WERI-Rb-1 (cell line): ENCODE measurements around the gene ACO1.

Source experiments
- DNase-seq: peaks from one replicate; pipeline ENCODE4 v3.0.0-alpha.2; 2020
- H3K27ac ChIP-seq: fragments of 250-450 bp; sonication (Bioruptor Pico); 2 replicates; pipeline ENCODE4 v1.5.1; 2020; ENCODE audit warnings: mild to moderate bottlenecking, moderate library complexity
- H3K27me3 ChIP-seq: fragments of 250-450 bp; sonication (Bioruptor Pico); 2 replicates; pipeline ENCODE4 v1.5.1; 2021; ENCODE audit warnings: mild to moderate bottlenecking, low read depth, moderate library complexity; ENCODE audit not compliant: insufficient read depth, severe bottlenecking
- H3K36me3 ChIP-seq: fragments of 250-450 bp; sonication (Bioruptor Pico); 2 replicates; pipeline ENCODE4 v1.5.1; 2020; ENCODE audit warnings: mild to moderate bottlenecking, moderate library complexity
- H3K4me3 ChIP-seq: 2 replicates; pipeline ENCODE4 v1.5.1; 2011; ENCODE audit warnings: low read depth, mild to moderate bottlenecking, control low read depth, low read length
- H3K9me3 ChIP-seq: fragments of 250-450 bp; sonication (Bioruptor Pico); 2 replicates; pipeline ENCODE4 v1.5.1; 2021; ENCODE audit warnings: mild to moderate bottlenecking, moderate library complexity; ENCODE audit not compliant: severe bottlenecking
- TF ChIP-seq, protein P1 (sequence below): IDR thresholded peaks from 2 replicates; pipeline ENCODE4 v1.5.1; 2011; ENCODE audit warnings: low read depth, mild to moderate bottlenecking, control low read depth, inconsistent platforms, low read length

The ACO1 gene

DNA sequence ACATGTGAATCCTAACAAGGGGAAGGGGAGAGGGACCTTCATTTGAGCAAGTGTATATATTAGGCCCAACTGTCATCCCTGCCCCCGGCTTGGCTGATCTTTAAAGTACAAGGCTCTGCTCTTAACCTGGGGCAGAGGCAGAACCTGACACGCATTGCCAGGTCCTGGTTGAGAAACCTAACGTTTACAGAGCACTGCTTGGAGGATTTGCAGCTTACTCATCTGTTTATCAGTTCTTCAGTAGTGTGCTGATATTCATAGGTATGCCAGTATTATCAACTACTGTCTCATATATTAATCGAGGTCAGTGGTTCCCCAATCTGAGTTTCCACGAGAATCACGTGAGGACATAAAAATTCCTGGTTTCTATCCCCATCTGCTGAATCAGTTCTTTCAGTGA lies 50.4 kb downstream of the ACO1 start:
- Histone ChIP-seq H3K9me3 (no peaks in the 10 kb centered on the region), H3K27me3 (no peaks in the 10 kb centered on the region), H3K36me3 (peaks cover 6% of the 10 kb centered on the region; the same call in 1 of the 2 replicates), H3K4me3 (no peak overlapping the region), H3K27ac (no peak overlapping the region)
- TF ChIP-seq, protein P1, sequence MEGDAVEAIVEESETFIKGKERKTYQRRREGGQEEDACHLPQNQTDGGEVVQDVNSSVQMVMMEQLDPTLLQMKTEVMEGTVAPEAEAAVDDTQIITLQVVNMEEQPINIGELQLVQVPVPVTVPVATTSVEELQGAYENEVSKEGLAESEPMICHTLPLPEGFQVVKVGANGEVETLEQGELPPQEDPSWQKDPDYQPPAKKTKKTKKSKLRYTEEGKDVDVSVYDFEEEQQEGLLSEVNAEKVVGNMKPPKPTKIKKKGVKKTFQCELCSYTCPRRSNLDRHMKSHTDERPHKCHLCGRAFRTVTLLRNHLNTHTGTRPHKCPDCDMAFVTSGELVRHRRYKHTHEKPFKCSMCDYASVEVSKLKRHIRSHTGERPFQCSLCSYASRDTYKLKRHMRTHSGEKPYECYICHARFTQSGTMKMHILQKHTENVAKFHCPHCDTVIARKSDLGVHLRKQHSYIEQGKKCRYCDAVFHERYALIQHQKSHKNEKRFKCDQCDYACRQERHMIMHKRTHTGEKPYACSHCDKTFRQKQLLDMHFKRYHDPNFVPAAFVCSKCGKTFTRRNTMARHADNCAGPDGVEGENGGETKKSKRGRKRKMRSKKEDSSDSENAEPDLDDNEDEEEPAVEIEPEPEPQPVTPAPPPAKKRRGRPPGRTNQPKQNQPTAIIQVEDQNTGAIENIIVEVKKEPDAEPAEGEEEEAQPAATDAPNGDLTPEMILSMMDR = no peak
- no peak for DNase-seq

DNA sequence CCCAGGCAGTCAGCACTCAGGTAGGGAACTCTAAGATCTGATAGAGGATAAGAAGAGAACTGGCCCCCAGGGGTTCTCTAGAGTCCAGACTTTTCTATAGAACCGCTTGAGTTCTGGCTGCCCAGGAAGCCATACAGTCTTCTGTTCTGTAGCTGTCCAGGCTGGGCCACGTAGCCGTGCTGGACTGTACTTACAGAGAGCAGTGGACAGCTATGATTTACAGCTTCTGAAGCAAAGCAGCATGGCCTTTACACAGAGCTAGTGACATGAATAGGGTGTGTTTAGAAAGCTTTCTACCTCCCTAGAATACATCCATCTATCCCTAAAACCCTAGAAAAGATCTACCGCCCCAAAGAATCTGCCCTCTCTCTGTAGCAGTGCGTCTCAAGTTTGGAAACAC lies 57.2 kb downstream of the ACO1 start:
- Histone ChIP-seq H3K36me3 (peaks cover 6% of the 10 kb centered on the region; the same call in 1 of the 2 replicates), H3K27me3 (no peaks in the 10 kb centered on the region), H3K9me3 (no peaks in the 10 kb centered on the region), H3K27ac (no peak overlapping the region), H3K4me3 (no peak overlapping the region)
- TF ChIP-seq, protein P1 = no peak
- DNase-seq = no peak

DNA sequence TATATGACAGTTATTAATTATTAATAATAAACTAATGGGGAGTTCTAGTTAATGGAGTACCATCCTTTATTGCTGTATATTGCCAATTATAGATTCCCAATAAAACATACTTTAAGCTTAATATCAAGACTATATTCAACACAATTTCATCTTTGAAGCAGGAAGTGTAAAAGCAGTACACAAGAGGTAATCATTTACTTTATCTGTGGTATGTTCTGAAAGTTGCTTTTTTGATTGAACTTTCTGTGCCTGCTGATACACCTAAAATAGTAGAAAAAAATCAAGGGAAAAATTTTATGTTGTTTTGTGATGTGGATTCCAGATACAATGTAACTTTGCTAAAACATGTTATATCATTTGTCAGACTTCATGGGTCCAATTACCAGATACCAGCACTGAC lies 58.0 kb downstream of the ACO1 start:
- TF ChIP-seq, protein P1 = no peak
- H3K9me3 ChIP-seq = no peaks in the 10 kb centered on the region
- H3K36me3 ChIP-seq = peaks cover 5% of the 10 kb centered on the region; the same call in 1 of the 2 replicates

DNA sequence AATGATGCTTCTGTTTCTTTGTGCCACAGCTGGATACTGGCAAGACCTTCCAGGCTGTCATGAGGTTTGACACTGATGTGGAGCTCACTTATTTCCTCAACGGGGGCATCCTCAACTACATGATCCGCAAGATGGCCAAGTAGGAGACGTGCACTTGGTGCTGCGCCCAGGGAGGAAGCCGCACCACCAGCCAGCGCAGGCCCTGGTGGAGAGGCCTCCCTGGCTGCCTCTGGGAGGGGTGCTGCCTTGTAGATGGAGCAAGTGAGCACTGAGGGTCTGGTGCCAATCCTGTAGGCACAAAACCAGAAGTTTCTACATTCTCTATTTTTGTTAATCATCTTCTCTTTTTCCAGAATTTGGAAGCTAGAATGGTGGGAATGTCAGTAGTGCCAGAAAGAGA lies 65.5 kb downstream of the ACO1 start:
- Histone ChIP-seq H3K27ac (no peak overlapping the region), H3K36me3 (no peaks in the 10 kb centered on the region), H3K27me3 (no peaks in the 10 kb centered on the region), H3K9me3 (no peaks in the 10 kb centered on the region), H3K4me3 (no peak overlapping the region)
- TF ChIP-seq, protein P1 = no peak
- DNase-seq = no peak

More for the DNA sequence above, 58.0 kb downstream of the ACO1 start:
- no peaks in the 10 kb centered on the region for H3K27me3 ChIP-seq
- no peak for DNase-seq
- H3K4me3 ChIP-seq = no peak overlapping the region
- no peak overlapping the region for H3K27ac ChIP-seq

DNA sequence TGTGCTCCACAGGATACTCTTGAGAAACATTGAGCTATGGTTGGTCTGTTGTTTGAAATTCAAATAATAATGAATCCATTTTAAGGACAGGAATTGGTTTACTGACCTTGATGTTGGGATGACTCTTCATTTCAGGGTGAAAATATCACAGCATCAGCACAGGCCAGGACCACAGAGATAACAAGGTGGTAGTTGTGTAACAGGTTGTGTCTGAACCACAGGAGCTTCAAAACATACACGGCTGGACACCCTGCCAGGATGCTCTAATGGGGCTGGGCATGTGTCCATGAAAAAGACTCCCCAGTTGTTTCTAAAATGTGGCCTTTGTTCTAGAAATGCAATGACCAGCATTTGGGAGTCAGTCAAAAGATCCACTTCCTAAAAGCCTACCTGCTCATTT lies 69.8 kb downstream of the ACO1 start:
- DNase-seq = no peak
- Histone ChIP-seq H3K36me3 (no peaks in the 10 kb centered on the region), H3K9me3 (no peaks in the 10 kb centered on the region), H3K4me3 (no peak overlapping the region), H3K27ac (no peak overlapping the region), H3K27me3 (no peaks in the 10 kb centered on the region)
- TF ChIP-seq, protein P1 = no peak

DNA sequence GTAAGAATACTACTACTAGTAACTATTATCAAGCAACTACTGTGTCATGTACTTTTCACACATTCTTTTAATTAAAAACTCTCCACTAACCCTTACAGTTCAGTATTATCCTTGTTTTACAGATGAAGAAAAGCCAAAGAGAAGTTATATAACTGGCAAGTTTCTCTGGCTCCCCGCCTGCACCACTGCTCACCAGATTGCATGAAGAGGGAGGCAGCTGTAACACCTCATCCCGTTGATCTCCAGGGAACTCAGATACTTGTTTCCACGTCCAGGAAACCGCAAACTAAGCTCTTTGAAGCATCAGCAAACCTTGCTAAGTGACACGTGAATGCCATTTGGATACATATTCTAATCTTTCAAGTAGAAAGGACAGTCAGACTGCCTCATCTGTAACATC lies 71.3 kb downstream of the ACO1 start:
- H3K27me3 ChIP-seq = no peaks in the 10 kb centered on the region
- TF ChIP-seq, protein P1 = no peak

More for the DNA sequence above, 71.3 kb downstream of the ACO1 start:
- Histone ChIP-seq H3K36me3 (no peaks in the 10 kb centered on the region), H3K27ac (no peak overlapping the region), H3K9me3 (no peaks in the 10 kb centered on the region), H3K4me3 (no peak overlapping the region)
- no peak for DNase-seq
